ENCODE data around the gene TLL2. TPM values are rescaled to one million over a fixed set of nuclear protein-coding genes. Genes with fewer than 3 reads are reported as not detected.

The TLL2 gene
- total and polyA plus RNA-seq, 2 donors (not counting 3 experiments of a cell fraction or from before 2014, with no cell fraction given): 0.03 to 0.20 TPM

DNA sequence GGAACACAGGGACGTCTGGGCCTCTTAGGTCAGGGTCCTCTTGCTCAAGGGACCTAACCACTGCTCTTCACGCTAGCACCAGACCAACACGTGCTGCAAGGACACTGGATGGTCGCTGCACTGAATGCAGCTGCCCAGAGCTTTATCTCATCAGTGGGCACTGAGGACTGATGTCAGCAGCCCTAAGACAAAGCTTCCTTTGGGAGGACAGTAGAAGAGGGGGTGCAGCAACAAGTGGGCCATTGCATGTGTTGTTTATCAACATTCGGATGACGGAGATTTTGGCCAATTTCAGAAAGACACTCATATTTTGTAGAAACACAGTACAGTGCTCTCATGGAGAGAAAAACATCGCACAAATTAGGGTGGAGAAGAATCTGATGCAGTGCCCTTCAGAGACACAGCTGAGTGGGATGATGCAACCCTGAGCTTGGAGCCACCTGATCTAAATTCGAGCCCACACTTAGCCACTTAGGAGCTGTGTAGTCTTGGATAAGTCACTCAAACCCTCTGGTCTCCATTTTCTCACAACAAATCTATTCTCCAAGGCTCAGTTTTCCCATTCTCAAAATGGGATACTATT, 156.6 kb downstream of the TLL2 start:
- no peaks in the 10 kb centered on the region for H3K79me2 ChIP-seq (ENCODE audit: control insufficient read depth, insufficient read depth, low read length)
- no peaks in the 10 kb centered on the region for H3K36me3 ChIP-seq (ENCODE audit: control insufficient read depth in 2 of 2, extremely low read depth in 1 of 2, insufficient read depth in 2 of 2, low read length in 2 of 2)
- TF ChIP-seq, protein P1, sequence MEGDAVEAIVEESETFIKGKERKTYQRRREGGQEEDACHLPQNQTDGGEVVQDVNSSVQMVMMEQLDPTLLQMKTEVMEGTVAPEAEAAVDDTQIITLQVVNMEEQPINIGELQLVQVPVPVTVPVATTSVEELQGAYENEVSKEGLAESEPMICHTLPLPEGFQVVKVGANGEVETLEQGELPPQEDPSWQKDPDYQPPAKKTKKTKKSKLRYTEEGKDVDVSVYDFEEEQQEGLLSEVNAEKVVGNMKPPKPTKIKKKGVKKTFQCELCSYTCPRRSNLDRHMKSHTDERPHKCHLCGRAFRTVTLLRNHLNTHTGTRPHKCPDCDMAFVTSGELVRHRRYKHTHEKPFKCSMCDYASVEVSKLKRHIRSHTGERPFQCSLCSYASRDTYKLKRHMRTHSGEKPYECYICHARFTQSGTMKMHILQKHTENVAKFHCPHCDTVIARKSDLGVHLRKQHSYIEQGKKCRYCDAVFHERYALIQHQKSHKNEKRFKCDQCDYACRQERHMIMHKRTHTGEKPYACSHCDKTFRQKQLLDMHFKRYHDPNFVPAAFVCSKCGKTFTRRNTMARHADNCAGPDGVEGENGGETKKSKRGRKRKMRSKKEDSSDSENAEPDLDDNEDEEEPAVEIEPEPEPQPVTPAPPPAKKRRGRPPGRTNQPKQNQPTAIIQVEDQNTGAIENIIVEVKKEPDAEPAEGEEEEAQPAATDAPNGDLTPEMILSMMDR (IDR thresholded peaks at IDR 0.05; ENCODE audit: extremely low read depth in 1 of 2, insufficient read depth in 1 of 2, low read depth in 1 of 2, low read length in 2 of 2): no peak
- TF ChIP-seq POLR2AphosphoS5 (IDR thresholded peaks at IDR 0.05; ENCODE audit: insufficient read depth, low read depth, low read length) (no peak), MYC (IDR thresholded peaks at IDR 0.05; ENCODE audit: low read depth, low read length) (no peak), JUN (IDR thresholded peaks at IDR 0.05; ENCODE audit: borderline replicate concordance, insufficient read depth, insufficient read length, low read depth) (no peak), EZH2 (IDR thresholded peaks at IDR 0.05; ENCODE audit: borderline replicate concordance, low read depth, low read length, severe bottlenecking) (no peak), GATA2 (IDR thresholded peaks at IDR 0.05; ENCODE audit: insufficient read depth, insufficient read length, low read depth, low read length) (no peak), FOS (IDR thresholded peaks at IDR 0.05; ENCODE audit: borderline replicate concordance, insufficient read depth, low read length) (no peak), POLR2A (IDR thresholded peaks at IDR 0.05; ENCODE audit: low read depth, low read length) (no peak)
- TF ChIP-seq, protein P2, sequence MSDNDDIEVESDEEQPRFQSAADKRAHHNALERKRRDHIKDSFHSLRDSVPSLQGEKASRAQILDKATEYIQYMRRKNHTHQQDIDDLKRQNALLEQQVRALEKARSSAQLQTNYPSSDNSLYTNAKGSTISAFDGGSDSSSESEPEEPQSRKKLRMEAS (IDR thresholded peaks at IDR 0.05; ENCODE audit: insufficient read depth, insufficient read length): no peak
- DNase-seq (ENCODE audit: low read depth, low spot score) (no peak), FAIRE-seq (no peak)
- H3K9ac ChIP-seq (replicated peaks; ENCODE audit: extremely low read depth, insufficient read depth, low read length): no peak overlapping the region
- ChIA-PET CTCF (interaction anchor here (0.9 to 3.7 kb wide), 3 partner anchors 10 to 22 kb away, joined by 3 to 17 read pairs (median 5); no protein-coding TSS in a partner anchor), POLR2A (no interaction called here)
- no peak overlapping the region for H3K27ac ChIP-seq (ENCODE audit: insufficient read depth, low read depth, low read length)
- H4K20me1 ChIP-seq (replicated peaks; ENCODE audit: control insufficient read depth, extremely low read depth, insufficient read depth, low read length): no peaks in the 10 kb centered on the region
- intact Hi-C loops (cut with micrococcal nuclease): no loop called here
- no TSS peak for BruUV-seq (replicated peaks)
- H3K9me3 ChIP-seq (replicated peaks; ENCODE audit: control insufficient read depth, insufficient read depth, low read length): no peaks in the 10 kb centered on the region
- H3K4me3 ChIP-seq (replicated peaks in 1 of 3; ENCODE audit: insufficient read depth in 1 of 3, low read depth in 1 of 3, low read length in 3 of 3): no peak overlapping the region
- H2AFZ ChIP-seq (ENCODE audit: low read depth, low read length): no peak overlapping the region
- no peaks in the 10 kb centered on the region for H3K4me1 ChIP-seq (ENCODE audit: control insufficient read depth, extremely low read depth, insufficient read depth, low read length)
- no peak overlapping the region for H3K4me2 ChIP-seq (ENCODE audit: insufficient read depth, low read length)
- H3K27me3 ChIP-seq (ENCODE audit: control insufficient read depth in 2 of 2, insufficient read depth in 2 of 2, low read length in 2 of 2): peaks cover 2 to 5% of the 10 kb centered on the region in 2 experiments
- H3K9me1 ChIP-seq (replicated peaks; ENCODE audit: control insufficient read depth, extremely low read depth, insufficient read depth, low read length): no peaks in the 10 kb centered on the region
- dilution Hi-C loops (cut with MboI; ENCODE audit: extremely low pct_ligation_motif_present, low sequenced_read_pairs): no loop called here
